ENCODE measurements around the gene NOCT. TPM values are rescaled to one million over a fixed set of nuclear protein-coding genes. Genes with fewer than 3 reads are reported as not detected.

Gene NOCT
- polyA plus RNA-seq, 2 of the 4 experiments (the other 2 are of a cell fraction): 5.3 to 6.8 TPM

GRCh38 chr4:138978600-138978999 is 37.0 kb upstream of the NOCT start:
- no peak for DNase-seq (ENCODE audit: low read depth in 1 of 2, low spot score in 1 of 2)
- FAIRE-seq: no peak
- Histone ChIP-seq H3K4me2 (no peak overlapping the region), H3K9me3 (no peaks in the 10 kb centered on the region), H3K27ac (no peak overlapping the region), H3K4me3 (no peak overlapping the region), H3K4me1 (peaks cover 16% of the 10 kb centered on the region; the same call in 2 of the 3 replicates)
- CTCF ChIA-PET: no interaction called here
- POLR2A ChIA-PET: no interaction called here
- TF ChIP-seq RFX5 (IDR thresholded peaks at IDR 0.05) (no peak), ELK1 (IDR thresholded peaks at IDR 0.05; ENCODE audit: low read depth, low read length) (no peak), MAFK (IDR thresholded peaks at IDR 0.05; ENCODE audit: partially characterized antibody) (no peak), POLR2A (IDR thresholded peaks at IDR 0.05; ENCODE audit: low read length) (no peak), MAZ (IDR thresholded peaks at IDR 0.05; ENCODE audit: borderline replicate concordance, low read depth, low read length) (no peak), CHD2 (IDR thresholded peaks at IDR 0.05; ENCODE audit: low read length, partially characterized antibody) (no peak), ZSCAN20 (CRISPR knock-in tag; IDR thresholded peaks at IDR 0.05) (no peak), NPAS2 (CRISPR knock-in tag; IDR thresholded peaks at IDR 0.05; ENCODE audit: borderline replicate concordance) (no peak), SMC3 (IDR thresholded peaks at IDR 0.05) (no peak), KDM5A (IDR thresholded peaks at IDR 0.05) (no peak), FOSL2 (IDR thresholded peaks at IDR 0.05) (no peak), FOSL2 (CRISPR knock-in tag; IDR thresholded peaks at IDR 0.05) (no peak), EHMT2 (IDR thresholded peaks at IDR 0.05; ENCODE audit: low read depth) (no peak), FOSB (CRISPR knock-in tag; IDR thresholded peaks at IDR 0.05) (no peak), ESRRA (IDR thresholded peaks at IDR 0.05; ENCODE audit: borderline replicate concordance, low read length) (no peak)
- 57% methylated on average over 2 of the region's 3 CpGs for WGBS (ENCODE audit: missing lambda C conversion rate)
- no peak for ATAC-seq

- ChIA-PET POLR2A (no interaction called here), CTCF (interaction anchor here (0.6 kb wide), 1 partner anchor 7 kb away, joined by 3 read pairs; no protein-coding TSS in a partner anchor)
- ATAC-seq: no peak
- Histone ChIP-seq H3K27ac (no peak overlapping the region), H3K9me3 (no peaks in the 10 kb centered on the region; the same call in 2 of the 3 replicates), H3K4me1 (peaks cover 16% of the 10 kb centered on the region; the same call in 2 of the 3 replicates), H3K4me3 (no peak overlapping the region), H3K4me2 (no peak overlapping the region)
- TF ChIP-seq NFE2L2 (conservative IDR thresholded peaks at IDR 0.05; ENCODE audit: low read length): peak; percentile 37
- no peak for TF ChIP-seq HEYL (CRISPR knock-in tag; IDR thresholded peaks at IDR 0.05)
- DNase-seq (ENCODE audit: low read depth in 1 of 2, low spot score in 1 of 2): peak in 1 of 2 experiments; percentile 18
- no peak for FAIRE-seq
- WGBS (ENCODE audit: missing lambda C conversion rate): 81% methylated on average over 2 of the region's 2 CpGs
Observed at GRCh38 chr4:138979742-138980141, 35.8 kb upstream of the NOCT start.

GRCh38 chr4:138981930-138982390 is 33.6 kb upstream of the NOCT start:
- H3K9me3 ChIP-seq: no peaks in the 10 kb centered on the region; the same call in 2 of the 3 replicates
- CTCF ChIA-PET: no interaction called here
- DNase-seq (ENCODE audit: low read depth in 1 of 2, low spot score in 1 of 2) (peak in 1 of 2 experiments; percentile 47), ATAC-seq (peak; percentile 74 to 81; a peak in 5 of 6 replicates), FAIRE-seq (no peak)
- H3K4me3 ChIP-seq: no peak overlapping the region
- H3K4me1 ChIP-seq: peaks cover 16% of the 10 kb centered on the region; the same call in 2 of the 3 replicates
- 45% methylated on average over 4 of the region's 4 CpGs for WGBS (ENCODE audit: missing lambda C conversion rate)
- POLR2A ChIA-PET: no interaction called here
- H3K27ac ChIP-seq: 0 out of 6 replicates have a peak overlapping the region, but pooled peaks of 1 of the 2 experiments have one; percentile 19
- no peak for TF ChIP-seq BCL3 (IDR thresholded peaks at IDR 0.05)
- TF ChIP-seq CEBPB (IDR thresholded peaks at IDR 0.05): peak in 1 of 2 experiments; percentile 76; a peak in 2 of 4 replicates
- TF ChIP-seq REST (IDR thresholded peaks at IDR 0.05): no peak
- H3K4me2 ChIP-seq: peak overlapping the region; percentile 25

Measured in A549 (cell line).